ENCODE results near the gene RNASE8. TPM values are rescaled to one million over a fixed set of nuclear protein-coding genes. Genes with fewer than 3 reads are reported as not detected.

Gene RNASE8
- total and polyA plus RNA-seq, 10 of the 15 experiments (the other 5 are each of a cell fraction or from before 2014, with no cell fraction given) = not detected

- TF ChIP-seq ZNF592 (IDR thresholded peaks at IDR 0.05) = peak; percentile 96
- TF ChIP-seq NR2C2 (IDR thresholded peaks at IDR 0.05; ENCODE audit: borderline replicate concordance, control insufficient read depth, insufficient read length, low read depth) = no peak
- TF ChIP-seq SIN3A (IDR thresholded peaks at IDR 0.05; ENCODE audit: low read depth, low read length) = no peak
- no peak for TF ChIP-seq RFX5 (IDR thresholded peaks at IDR 0.05; ENCODE audit: low read depth, low read length)
- no peak for TF ChIP-seq ELK1 (IDR thresholded peaks at IDR 0.05; ENCODE audit: low read depth, low read length)
- TF ChIP-seq CTCF (IDR thresholded peaks at IDR 0.05 in 2 of 3, conservative IDR thresholded peaks at IDR 0.05 in 1 of 3; ENCODE audit: control insufficient read depth in 2 of 3, extremely low read depth in 1 of 3, insufficient read depth in 1 of 3, low read depth in 3 of 3, low read length in 3 of 3) = peak; percentile 100; a peak in 5 of 6 replicates
Measured at GRCh38 chr14:21092273-21093011, 34.8 kb downstream of the RNASE8 start (continued).

All from GM12878 (cell line).